Limb (tissue), 2 donors: ENCODE results near the gene GOSR2.

Experiments
- DNase-seq, 2 donors: peaks; one replicate each; pipeline ENCODE4 v3.0.0-alpha.2; 2016; ENCODE audit errors: extremely low spot score in 2 of 2

The GOSR2 gene

GRCh38 chr17:46922804-46923635 is at the start of gene GOSR2:
GOSR2 (plus strand) TSS chr17:46923160; CDS start chr17:46923193, 33 bp downstream.
- DNase-seq, result peak; percentile 95 to 97

- DNase-seq, result no peak
These were observed 48.9 kb upstream of the GOSR2 start for GRCh38 chr17:46873941-46874645.

- DNase-seq, result no peak
These were observed 48.1 kb upstream of the GOSR2 start for GRCh38 chr17:46874906-46875305.

- no peak for DNase-seq
These were observed 47.1 kb upstream of the GOSR2 start for GRCh38 chr17:46875849-46876352.

- DNase-seq, result no peak
These were observed 46.5 kb upstream of the GOSR2 start for GRCh38 chr17:46876353-46876887.

GRCh38 chr17:46876926-46877325 is 46.0 kb upstream of the GOSR2 start:
- no peak for DNase-seq

GRCh38 chr17:46877466-46877865 is 45.5 kb upstream of the GOSR2 start:
- no peak for DNase-seq

- DNase-seq, result no peak
These were observed 44.9 kb upstream of the GOSR2 start for GRCh38 chr17:46878055-46878454.

- no peak for DNase-seq
These were observed 43.9 kb upstream of the GOSR2 start for GRCh38 chr17:46879101-46879500.

- no peak for DNase-seq
These were observed 41.9 kb upstream of the GOSR2 start for GRCh38 chr17:46881015-46881414.

GRCh38 chr17:46882666-46883065 is 40.3 kb upstream of the GOSR2 start:
- DNase-seq, result no peak

GRCh38 chr17:46883871-46884520 is 39.0 kb upstream of the GOSR2 start:
- DNase-seq, result peak; percentile 5 to 53

GRCh38 chr17:46884552-46884951 is 38.4 kb upstream of the GOSR2 start:
- no peak for DNase-seq

- no peak for DNase-seq
These were observed 37.3 kb upstream of the GOSR2 start for GRCh38 chr17:46885415-46886309.

- DNase-seq, result no peak
These were observed 36.7 kb upstream of the GOSR2 start for GRCh38 chr17:46886310-46886663.

- no peak for DNase-seq
These were observed 35.2 kb upstream of the GOSR2 start for GRCh38 chr17:46887717-46888116.

GRCh38 chr17:46888727-46889126 is 34.2 kb upstream of the GOSR2 start:
- no peak for DNase-seq

- no peak for DNase-seq
These were observed 33.4 kb upstream of the GOSR2 start for GRCh38 chr17:46889519-46889918.

GRCh38 chr17:46889992-46890564 is 32.9 kb upstream of the GOSR2 start:
- no peak for DNase-seq

GRCh38 chr17:46890638-46891037 is 32.3 kb upstream of the GOSR2 start:
- DNase-seq, result no peak
